Measurements from ENCODE around the gene ENTPD6. TPM values are rescaled to one million over a fixed set of nuclear protein-coding genes. Genes with fewer than 3 reads are reported as not detected.
A peak's percentile ranks its signal among the peaks of the same experiment; 100 is the strongest.

Gene ENTPD6
- total and polyA plus RNA-seq, 2 experiments from 2014 or later, result 32.9 to 50.4 TPM

GRCh38 chr20:25221592-25222460 lies 26.3 kb downstream of the ENTPD6 start:
- no peak overlapping the region for H3K9ac ChIP-seq
- no peak overlapping the region for H3K4me2 ChIP-seq (ENCODE audit: unreplicated experiment)
- no peak overlapping the region for H3K27ac ChIP-seq
- in situ Hi-C loops (cut with MboI), result no loop called here
- no peaks in the 10 kb centered on the region for H4K20me1 ChIP-seq (ENCODE audit: insufficient read depth)
- DNase-seq, result no peak
- H3K27me3 ChIP-seq (replicated peaks; ENCODE audit: insufficient read depth), result no peaks in the 10 kb centered on the region
- TF ChIP-seq EZH2 (IDR thresholded peaks at IDR 0.05; ENCODE audit: insufficient read depth, poor library complexity, severe bottlenecking) (no peak), EZH2phosphoT487 (IDR thresholded peaks at IDR 0.05; ENCODE audit: insufficient read depth, low read depth) (no peak)
- H3F3A ChIP-seq (ENCODE audit: insufficient read depth), result peaks cover 12% of the 10 kb centered on the region
- no peaks in the 10 kb centered on the region for H3K9me3 ChIP-seq (ENCODE audit: low read depth)
- H3K4me1 ChIP-seq (ENCODE audit: insufficient read depth), result peaks cover 12% of the 10 kb centered on the region
- no peaks in the 10 kb centered on the region for H3K79me2 ChIP-seq (ENCODE audit: insufficient read depth)
- no peak overlapping the region for H3K4me3 ChIP-seq
- no peaks in the 10 kb centered on the region for H3K36me3 ChIP-seq (ENCODE audit: low read depth)
- no peak overlapping the region for H2AFZ ChIP-seq
- WGBS, 2 experiments (ENCODE audit: low coverage in 1 of 2, low lambda C conversion rate in 2 of 2, missing lambda C conversion rate in 2 of 2), result 82 to 87% methylated on average over 28 to 29 of the region's 29 CpGs
- H3K9me2 ChIP-seq (ENCODE audit: insufficient read depth), result no peaks in the 10 kb centered on the region

DNA sequence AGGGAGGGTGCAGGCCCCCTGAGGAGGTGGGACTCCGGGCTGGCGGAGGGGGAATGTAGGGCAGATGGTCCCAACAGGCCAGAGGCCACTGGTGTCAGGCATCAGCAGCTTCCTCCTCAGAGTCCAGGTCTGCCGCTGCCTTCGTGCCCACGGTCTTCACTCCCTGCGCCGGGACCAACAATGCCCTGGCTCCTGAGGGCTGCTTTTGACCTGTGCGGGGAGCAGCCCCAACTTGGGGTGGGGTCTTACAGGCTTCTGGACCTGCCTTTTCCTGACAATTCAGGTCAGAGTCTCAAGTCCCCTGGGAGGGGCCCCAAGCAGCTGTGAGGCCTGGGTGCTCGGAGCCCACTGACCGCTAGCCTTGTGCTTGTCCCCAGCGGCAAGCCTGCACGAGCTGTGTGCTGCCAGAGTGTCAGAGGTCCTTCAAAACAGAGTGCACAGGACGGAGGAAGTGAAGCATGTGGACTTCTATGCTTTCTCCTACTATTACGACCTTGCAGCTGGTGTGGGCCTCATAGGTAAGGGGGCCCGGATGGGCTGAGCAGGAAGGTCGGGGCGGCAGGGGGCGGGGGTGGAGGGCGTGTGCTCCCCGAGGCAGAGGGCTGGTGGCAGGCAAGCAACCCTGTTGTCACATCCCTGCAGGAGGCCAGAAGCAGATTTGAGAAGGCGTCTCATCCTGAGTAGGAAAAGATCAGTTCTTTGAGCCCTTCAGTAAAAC lies 27.1 kb downstream of the ENTPD6 start:
- DNase-seq, result no peak
- no peak for TF ChIP-seq EZH2 (IDR thresholded peaks at IDR 0.05; ENCODE audit: insufficient read depth, poor library complexity, severe bottlenecking)
- TF ChIP-seq EZH2phosphoT487 (IDR thresholded peaks at IDR 0.05; ENCODE audit: insufficient read depth, low read depth), result no peak
- Histone ChIP-seq H3K4me3 (no peak overlapping the region), H3K9ac (0 out of 2 replicates have a peak overlapping the region, but pooled peaks have one; percentile 3), H4K20me1 (ENCODE audit: insufficient read depth) (no peaks in the 10 kb centered on the region), H3K27ac (peak overlapping the region; percentile 76), H3K9me2 (ENCODE audit: insufficient read depth) (no peaks in the 10 kb centered on the region), H3K79me2 (ENCODE audit: insufficient read depth) (no peaks in the 10 kb centered on the region), H3F3A (ENCODE audit: insufficient read depth) (peaks cover 12% of the 10 kb centered on the region), H3K36me3 (ENCODE audit: low read depth) (no peaks in the 10 kb centered on the region), H3K4me2 (ENCODE audit: unreplicated experiment) (no peak overlapping the region), H3K9me3 (ENCODE audit: low read depth) (no peaks in the 10 kb centered on the region), H3K27me3 (replicated peaks; ENCODE audit: insufficient read depth) (no peaks in the 10 kb centered on the region), H2AFZ (no peak overlapping the region), H3K4me1 (ENCODE audit: insufficient read depth) (peaks cover 20% of the 10 kb centered on the region)
- WGBS, 2 experiments (ENCODE audit: low coverage in 1 of 2, low lambda C conversion rate in 2 of 2, missing lambda C conversion rate in 2 of 2), result 82 to 85% methylated on average over 21 of the region's 21 CpGs
- in situ Hi-C loops (cut with MboI), result no loop called here

DNA sequence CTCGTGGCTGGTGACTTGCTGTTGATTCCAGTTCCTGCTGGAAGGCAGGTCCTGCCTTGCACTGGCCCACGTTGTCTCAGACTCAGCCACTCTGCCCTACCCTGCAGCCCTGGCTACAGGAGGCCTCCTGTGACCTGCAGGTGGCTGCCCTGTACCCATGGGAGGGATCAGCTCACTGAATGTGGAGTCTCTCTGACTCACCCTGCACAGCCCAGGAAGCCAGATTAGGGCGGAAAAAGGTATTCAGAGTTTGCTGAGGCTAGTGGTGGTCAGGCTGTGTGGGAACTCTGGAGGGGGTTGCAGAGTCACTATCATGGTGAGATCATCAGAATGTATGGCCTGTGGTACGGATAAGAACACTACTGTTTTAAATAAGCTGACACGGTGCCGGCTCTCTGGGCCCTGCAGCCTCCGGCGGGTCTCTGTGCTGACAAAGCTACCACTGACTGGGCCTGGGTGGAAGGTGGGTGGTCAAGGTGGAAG lies 27.7 kb downstream of the ENTPD6 start:
- Histone ChIP-seq H3K9me3 (ENCODE audit: low read depth) (no peaks in the 10 kb centered on the region), H3K4me3 (no peak overlapping the region), H3K79me2 (ENCODE audit: insufficient read depth) (no peaks in the 10 kb centered on the region), H3K27ac (peak overlapping the region; percentile 76), H3K9me2 (ENCODE audit: insufficient read depth) (no peaks in the 10 kb centered on the region), H3K36me3 (ENCODE audit: low read depth) (no peaks in the 10 kb centered on the region), H3K4me2 (ENCODE audit: unreplicated experiment) (peak overlapping the region; percentile 49), H2AFZ (no peak overlapping the region), H4K20me1 (ENCODE audit: insufficient read depth) (no peaks in the 10 kb centered on the region), H3K9ac (peak overlapping the region; percentile 62), H3K4me1 (ENCODE audit: insufficient read depth) (peaks cover 21% of the 10 kb centered on the region), H3K27me3 (replicated peaks; ENCODE audit: insufficient read depth) (no peaks in the 10 kb centered on the region), H3F3A (ENCODE audit: insufficient read depth) (peaks cover 12% of the 10 kb centered on the region)
- no peak for TF ChIP-seq EZH2phosphoT487 (IDR thresholded peaks at IDR 0.05; ENCODE audit: insufficient read depth, low read depth)
- TF ChIP-seq EZH2 (IDR thresholded peaks at IDR 0.05; ENCODE audit: insufficient read depth, poor library complexity, severe bottlenecking), result no peak
- 10 to 11% methylated on average over 8 of the region's 8 CpGs for WGBS, 2 experiments (ENCODE audit: low coverage in 1 of 2, low lambda C conversion rate in 2 of 2, missing lambda C conversion rate in 2 of 2)
- in situ Hi-C loops (cut with MboI), result no loop called here
- DNase-seq, result peak; percentile 95
